ENCODE results near the gene PSME1.
"Not testable (repeated sequence)": the region's sequence is repeated elsewhere in the genome, so short reads cannot be mapped to it uniquely, and the experiment has no call there.

PSME1 gene

GRCh38 chr14:24105609-24106239 lies 30.3 kb upstream of the PSME1 start:
- not testable (repeated sequence) for DNase-seq (ENCODE audit: low spot score)

- no peak for DNase-seq (ENCODE audit: low spot score)
These were observed 29.2 kb upstream of the PSME1 start for GRCh38 chr14:24106672-24107271.

- no peak for DNase-seq (ENCODE audit: low spot score)
These were observed 27.6 kb upstream of the PSME1 start for GRCh38 chr14:24108336-24108874.

- no peak for DNase-seq (ENCODE audit: low spot score)
These were observed 25.9 kb upstream of the PSME1 start for GRCh38 chr14:24110060-24110459.

GRCh38 chr14:24110523-24110922 lies 25.5 kb upstream of the PSME1 start:
- no peak for DNase-seq (ENCODE audit: low spot score)

- DNase-seq (ENCODE audit: low spot score) = no peak
These were observed 22.6 kb upstream of the PSME1 start for GRCh38 chr14:24113379-24113800.

- peak; percentile 93 for DNase-seq (ENCODE audit: low spot score)
These were observed 22.0 kb upstream of the PSME1 start for GRCh38 chr14:24113801-24114531.

GRCh38 chr14:24114532-24115421 lies 21.2 kb upstream of the PSME1 start, which contains the start of the genes DCAF11 and NRL:
Gene DCAF11, plus strand, starts transcription at chr14:24114777. Its CDS starts 818 bp downstream, at chr14:24115595.
Gene NRL, minus strand, starts transcription at chr14:24114949. Its CDS starts 32,101 bp downstream, at chr14:24082848.
- peak; percentile 100 for DNase-seq (ENCODE audit: low spot score)

- no peak for DNase-seq (ENCODE audit: low spot score)
These were observed 20.4 kb upstream of the PSME1 start for GRCh38 chr14:24115422-24116127.

GRCh38 chr14:24116128-24116814 lies 19.7 kb upstream of the PSME1 start:
- no peak for DNase-seq (ENCODE audit: low spot score)

- no peak for DNase-seq (ENCODE audit: low spot score)
These were observed 18.8 kb upstream of the PSME1 start for GRCh38 chr14:24117179-24117578.

GRCh38 chr14:24119691-24120090 lies 16.3 kb upstream of the PSME1 start:
- no peak for DNase-seq (ENCODE audit: low spot score)

GRCh38 chr14:24121210-24121609 lies 14.8 kb upstream of the PSME1 start:
- no peak for DNase-seq (ENCODE audit: low spot score)

GRCh38 chr14:24122416-24122815 lies 13.6 kb upstream of the PSME1 start:
- DNase-seq (ENCODE audit: low spot score) = no peak

- DNase-seq (ENCODE audit: low spot score) = no peak
These were observed 13.1 kb upstream of the PSME1 start for GRCh38 chr14:24122898-24123297.

GRCh38 chr14:24123424-24124417 lies 12.3 kb upstream of the PSME1 start:
- no peak for DNase-seq (ENCODE audit: low spot score)

GRCh38 chr14:24126939-24127338 lies 9.1 kb upstream of the PSME1 start:
- DNase-seq (ENCODE audit: low spot score) = no peak

- DNase-seq (ENCODE audit: low spot score) = no peak
These were observed 8.3 kb upstream of the PSME1 start for GRCh38 chr14:24127673-24128072.

GRCh38 chr14:24129410-24129998 lies 6.5 kb upstream of the PSME1 start:
- no peak for DNase-seq (ENCODE audit: low spot score)
